ENCODE data around the gene OARD1.
A peak's percentile ranks its signal among the peaks of the same experiment; 100 is the strongest.

OARD1 gene

DNA sequence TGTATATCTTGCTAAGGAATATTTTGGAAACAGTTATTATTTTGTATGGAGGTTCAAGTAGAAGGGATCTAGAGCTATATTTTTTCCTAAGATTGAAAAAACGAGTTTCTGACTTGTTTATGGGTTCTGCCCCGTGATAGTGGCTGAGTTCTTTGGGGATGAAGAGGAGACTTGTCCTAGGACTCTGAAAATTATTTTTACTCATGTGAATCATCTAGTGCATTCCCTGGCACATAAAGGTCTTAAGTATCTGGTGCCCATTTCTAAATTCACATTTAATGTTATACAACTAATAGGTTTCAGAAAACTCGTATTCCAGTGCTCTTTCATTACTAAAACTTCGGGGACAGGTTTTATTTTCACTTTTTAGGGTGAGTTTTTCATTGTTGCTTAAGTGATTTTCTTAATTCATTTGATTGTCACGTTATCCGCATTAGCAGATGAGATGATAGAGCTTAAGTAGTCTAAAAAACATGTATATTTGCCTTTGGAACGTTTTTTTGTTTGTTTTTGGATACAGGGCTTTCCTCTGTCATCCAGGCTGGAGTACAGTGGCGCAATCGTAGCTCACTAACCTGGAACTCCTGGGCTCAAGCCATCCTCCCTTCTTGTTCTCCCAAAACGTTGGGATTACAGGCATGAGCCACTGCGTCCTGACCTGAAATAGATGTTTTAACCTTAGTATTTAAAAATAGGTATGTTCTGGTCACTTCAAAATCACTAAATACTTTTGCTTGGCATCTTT is 2.7 kb upstream of the OARD1 start:
- DNase-seq (ENCODE audit: low read depth), result no peak

DNA sequence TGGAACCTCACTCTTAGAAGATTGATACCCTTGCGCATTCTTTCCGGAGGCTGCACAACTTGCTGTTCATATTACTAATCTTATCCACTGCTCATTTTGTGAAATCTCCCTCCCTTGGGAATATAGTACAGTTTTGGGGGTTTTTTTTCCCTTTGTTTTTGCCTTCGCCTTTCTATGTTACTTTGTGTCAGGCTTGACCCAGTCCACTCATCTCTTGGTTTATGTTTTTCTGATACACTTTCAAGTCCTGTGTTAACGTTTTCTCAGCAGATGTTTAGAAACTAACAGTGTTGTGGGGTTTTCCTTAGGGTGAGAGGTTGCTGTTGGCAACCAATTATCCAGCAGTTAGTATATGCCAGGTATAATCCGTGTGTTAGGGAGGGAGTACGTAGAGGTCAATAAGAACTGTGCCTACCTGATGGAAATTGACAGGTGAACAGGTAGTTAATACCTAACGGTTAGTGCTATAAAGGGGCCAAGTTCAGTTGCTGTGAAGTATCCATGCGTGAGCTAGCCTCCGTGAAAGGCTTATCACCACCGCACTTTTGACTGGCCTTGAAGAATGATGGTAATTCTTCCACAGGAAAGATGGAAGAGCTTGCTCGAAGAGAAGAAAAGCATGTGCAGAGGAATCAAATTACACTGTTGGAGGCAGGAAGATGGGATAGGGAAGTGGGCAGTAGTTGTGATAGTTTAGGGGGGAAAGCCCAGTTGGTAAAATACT is 2.0 kb upstream of the OARD1 start:
- peak; percentile 44 for DNase-seq (ENCODE audit: low read depth)

DNA sequence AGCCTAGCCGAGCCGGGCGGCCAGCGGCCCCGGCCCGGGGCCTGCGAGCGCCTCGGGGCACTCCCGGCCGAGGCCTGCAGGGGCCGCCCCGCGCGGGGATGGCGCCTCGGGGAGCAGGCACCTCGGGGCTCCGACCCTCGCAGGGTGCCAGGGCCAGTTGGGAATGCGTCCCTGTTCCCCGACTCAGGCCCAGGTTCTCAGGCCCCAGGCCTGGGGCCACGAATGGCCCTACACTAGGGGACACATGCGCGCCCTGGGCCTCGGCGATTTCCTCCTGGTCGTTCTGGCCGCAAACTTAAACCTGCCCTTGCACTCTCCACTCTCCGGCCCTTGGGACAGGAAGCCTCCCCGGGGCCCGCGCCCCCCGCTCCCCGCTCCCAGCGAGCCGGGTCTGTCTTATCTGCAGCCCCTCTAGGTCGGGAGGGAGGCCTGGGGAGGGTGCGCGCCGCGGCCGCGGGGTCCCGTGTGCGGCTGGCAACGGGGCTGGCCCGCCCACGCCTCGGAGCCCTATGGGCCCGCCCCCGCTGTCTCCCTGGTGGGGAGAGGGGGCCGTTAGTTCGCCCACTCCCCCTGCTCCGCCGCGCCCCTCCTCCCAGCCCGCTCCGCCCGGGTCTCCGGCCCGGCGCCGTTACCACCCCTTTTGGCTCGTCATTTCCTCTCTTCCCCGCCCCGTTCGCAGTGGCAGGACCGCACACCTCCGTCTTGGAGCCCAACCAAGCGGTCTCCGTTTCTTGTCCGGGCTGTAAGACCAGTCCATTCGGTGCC is 1.2 kb upstream of the OARD1 start:
- DNase-seq (ENCODE audit: low read depth), result peak; percentile 77

DNA sequence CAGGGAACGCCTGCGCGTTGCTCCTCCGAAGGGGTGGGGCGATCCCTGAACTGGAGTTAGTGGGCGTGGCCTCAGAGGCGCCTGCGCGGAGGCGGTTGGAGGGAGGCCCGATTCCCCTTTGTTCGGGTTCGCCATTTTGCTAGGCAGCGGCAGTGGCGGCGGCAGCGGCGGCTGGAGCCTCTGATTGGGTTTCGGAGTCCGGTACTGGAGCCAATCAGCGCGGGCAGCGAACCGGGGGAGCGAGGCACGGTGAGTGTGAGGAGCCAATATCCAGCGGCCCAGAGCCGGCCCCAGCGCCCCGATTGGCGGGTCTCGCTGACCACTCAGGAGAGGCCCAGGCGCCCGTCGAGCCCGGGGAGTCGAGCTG is 663 bp upstream of the OARD1 start, which contains the start of gene NFYA:
Gene NFYA (plus strand): TSS at position 139 of the 367 bp plus-strand sequence. CDS start 6,116 bp downstream, outside the sequence.
- DNase-seq (ENCODE audit: low read depth), result no peak

DNA sequence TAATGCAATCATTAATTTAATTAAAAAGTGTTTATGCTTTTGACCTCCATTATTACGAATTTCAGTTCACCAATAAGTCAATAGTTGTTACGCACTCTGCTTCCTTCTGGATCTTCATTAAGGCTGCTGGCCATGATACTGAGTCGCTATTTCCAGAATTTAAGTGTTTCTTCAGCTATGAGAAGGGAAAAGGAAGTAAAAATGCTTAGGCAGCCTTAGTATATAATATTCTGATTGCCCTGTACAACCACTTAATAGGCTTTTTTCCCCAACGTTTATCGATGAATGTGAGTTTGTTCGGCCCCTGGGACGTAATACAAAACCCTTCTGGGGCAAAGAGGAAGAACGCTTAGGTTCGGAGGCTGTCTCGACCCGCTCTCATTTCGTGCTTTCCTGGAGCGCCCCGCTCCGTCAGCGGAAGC is 644 bp downstream of the OARD1 start:
- no peak for DNase-seq (ENCODE audit: low read depth)

DNA sequence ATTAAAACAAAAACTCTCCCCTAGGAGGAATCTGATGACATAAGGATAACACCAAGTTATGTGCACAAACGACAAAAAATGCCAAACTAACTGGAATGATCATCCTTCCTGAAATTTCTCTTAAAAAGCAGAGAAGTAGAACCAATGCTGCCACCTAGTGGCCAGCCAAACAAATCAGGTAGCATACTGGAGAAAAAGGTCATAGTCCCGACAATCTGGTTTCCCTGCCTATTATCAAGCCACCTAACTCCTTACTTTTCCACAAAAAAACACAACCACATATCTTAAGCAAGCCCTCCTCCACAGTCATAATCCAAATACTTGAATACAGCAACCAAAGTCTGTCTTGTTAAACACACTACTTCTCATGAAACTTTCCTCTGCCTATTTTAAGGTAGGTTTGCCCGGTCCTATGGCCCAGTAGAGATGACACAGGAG is 5.3 kb downstream of the OARD1 start:
- DNase-seq (ENCODE audit: low read depth), result peak; percentile 80

DNA sequence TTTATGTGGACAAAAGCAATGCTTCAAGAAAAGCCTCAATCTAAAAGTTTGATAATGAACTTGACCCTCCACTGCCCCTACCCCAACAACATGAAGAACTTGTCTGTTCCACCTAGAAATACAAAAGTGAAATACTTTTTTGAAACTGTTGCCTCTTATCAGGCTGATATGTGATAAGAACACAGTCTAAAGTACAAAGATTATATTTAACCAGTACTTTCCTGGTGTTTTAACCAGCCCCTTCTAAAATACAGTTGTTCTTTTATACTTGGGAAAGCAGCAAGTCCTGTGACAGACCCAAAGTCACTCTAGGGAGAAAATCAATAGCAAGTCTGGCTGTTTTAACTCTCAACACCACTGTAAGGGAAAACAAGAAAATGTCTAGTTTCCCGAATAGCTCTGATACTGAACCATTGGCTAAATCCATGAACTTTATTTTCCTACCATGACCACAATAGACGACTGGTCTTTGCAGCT is 6.6 kb downstream of the OARD1 start:
- no peak for DNase-seq (ENCODE audit: low read depth)

DNA sequence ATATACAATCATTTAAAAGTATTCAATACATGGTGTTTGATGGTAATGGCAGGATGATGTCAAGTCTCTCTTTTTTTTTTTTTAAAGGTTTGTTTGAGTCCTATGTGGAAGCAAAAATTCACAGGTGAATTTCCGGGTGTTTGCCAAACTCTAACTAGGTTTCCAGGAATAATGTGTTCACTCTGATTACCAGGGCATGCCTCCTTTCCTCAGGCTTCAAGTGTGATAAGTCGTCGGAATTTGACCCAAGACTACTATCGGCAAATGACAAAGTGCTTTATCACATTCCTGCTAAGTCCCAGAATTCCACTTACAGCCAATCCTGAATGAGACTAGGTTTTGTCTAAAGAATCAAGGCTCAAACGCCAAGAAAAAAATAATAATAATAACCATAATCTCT is 7.3 kb downstream of the OARD1 start:
- no peak for DNase-seq (ENCODE audit: low read depth)

DNA sequence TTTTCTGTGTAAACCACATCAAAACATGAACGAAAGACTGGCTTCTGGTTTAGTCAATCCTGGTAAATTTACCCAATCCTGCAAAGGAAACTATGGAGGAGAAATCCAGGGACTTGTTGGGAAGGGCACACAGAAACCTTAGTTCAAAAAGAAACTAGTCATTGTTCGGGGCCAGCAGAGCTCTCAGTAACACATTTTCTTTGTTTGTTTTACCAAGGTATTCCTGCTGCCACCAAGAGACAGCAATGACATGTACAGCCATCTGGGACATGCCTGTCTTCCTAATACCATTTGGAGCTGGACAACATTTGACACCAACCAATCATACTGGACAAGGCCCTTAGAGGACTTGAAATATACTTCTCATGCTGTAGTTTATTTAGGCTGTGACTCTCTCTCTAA is 8.3 kb downstream of the OARD1 start:
- DNase-seq (ENCODE audit: low read depth), result no peak

DNA sequence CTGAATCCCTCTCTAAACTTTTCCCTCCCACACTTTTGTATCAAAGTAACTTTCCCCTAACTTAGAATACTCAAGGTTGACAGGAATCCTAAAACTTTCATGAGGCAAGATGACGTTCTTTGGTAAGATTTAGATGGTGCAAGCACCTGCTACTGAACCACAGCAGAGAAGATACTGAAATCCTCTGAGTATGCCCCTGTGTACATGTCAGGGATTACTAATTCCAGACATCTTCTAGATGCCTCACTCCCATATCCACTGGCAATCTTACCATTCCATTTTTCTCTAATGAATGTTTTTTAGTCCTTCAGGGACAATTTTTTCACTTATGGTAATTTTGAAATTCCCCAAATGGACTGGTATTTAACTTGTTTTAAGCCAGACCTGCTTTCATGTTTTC is 10.1 kb downstream of the OARD1 start:
- DNase-seq (ENCODE audit: low read depth), result no peak

DNA sequence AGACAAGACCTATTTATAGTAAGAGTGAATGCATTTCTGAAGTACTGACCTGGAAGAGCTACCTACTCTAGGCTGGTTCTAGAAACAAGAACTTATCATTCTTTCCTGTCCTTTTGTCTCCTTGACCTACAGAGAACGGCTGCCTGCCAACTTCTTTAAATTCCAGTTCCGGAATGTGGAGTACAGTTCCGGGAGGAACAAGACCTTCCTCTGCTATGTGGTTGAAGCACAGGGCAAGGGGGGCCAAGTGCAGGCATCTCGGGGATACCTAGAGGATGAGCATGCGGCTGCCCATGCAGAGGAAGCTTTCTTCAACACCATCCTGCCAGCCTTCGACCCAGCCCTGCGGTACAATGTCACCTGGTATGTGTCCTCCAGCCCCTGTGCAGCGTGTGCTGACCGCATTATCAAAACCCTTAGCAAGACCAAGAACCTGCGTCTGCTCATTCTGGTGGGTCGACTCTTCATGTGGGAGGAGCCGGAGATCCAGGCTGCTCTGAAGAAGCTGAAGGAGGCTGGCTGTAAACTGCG is 10.9 kb downstream of the OARD1 start:
- DNase-seq (ENCODE audit: low read depth), result no peak

DNA sequence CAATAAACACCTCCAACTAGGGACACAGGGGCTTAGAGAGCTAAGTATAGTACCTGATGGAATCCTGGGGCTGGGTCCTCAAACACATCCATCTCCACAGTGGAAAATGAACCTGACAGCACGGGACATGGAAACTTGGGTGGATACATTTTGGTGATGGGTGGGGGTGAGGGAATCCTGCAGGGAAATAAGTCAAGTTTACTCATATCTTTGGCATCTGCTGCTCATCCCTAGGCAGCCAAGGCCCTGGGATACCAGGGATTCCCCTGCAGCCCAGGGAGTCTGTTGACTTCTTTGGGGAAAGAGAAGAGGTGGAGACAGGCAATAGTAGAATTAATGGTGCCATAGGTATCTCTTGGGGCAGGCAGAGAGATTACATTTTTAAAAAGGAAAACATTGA is 12.6 kb downstream of the OARD1 start:
- DNase-seq (ENCODE audit: low read depth), result peak; percentile 41

DNA sequence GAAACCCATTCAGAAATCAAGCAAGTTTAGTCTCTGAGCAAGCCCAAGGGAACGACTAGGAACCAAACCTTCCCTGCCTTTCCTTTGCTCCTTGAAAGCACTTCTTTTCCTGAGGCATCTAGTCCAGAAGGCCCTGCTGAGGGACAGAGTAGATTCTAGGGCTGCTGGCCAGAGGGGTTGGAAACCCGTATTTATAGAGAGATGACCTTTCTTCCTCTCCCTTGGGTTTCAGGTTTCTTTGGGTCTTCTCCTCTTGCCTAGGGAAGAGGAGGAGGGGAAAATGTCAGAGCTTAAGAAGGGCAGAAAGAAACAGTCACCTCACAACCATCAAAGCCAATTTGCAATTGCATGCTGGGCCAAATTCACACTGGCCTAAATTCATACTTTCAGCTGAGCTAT is 13.4 kb downstream of the OARD1 start:
- no peak for DNase-seq (ENCODE audit: low read depth)

DNA sequence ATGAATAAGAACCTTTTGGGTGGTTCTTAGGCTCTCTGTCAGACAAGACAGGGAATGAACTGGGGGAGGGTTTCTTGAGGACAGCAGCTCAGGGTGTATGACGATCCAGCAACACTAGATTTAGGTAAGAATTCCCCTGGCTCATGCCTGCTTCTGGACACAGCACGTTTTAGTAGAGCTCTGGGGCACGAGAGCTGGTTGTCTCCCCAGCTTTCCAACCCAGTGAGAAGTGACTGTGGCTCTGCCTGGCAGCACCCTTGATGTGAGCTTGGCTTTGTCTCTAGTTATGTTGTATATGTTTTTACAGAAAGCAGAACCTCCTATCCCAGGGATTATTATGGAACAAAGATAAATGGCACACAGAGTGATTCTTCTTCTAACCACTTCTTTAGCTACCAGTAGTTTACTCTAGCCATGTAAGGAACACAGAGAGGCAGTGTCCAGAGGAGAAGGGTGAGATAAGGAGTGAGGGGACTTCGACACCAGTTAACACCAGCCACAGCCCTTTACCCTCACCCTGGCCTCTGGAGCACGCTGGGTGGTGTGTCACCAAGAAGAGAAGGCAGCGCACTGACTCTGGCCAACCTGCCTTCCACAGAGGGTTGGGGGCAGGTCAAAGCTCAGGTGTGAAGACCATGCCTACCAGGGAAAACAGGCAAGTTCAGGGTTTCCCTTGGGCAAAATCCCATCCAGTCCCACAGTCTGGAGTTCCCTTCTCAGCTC is 15.2 kb downstream of the OARD1 start:
- no peak for DNase-seq (ENCODE audit: low read depth)

DNA sequence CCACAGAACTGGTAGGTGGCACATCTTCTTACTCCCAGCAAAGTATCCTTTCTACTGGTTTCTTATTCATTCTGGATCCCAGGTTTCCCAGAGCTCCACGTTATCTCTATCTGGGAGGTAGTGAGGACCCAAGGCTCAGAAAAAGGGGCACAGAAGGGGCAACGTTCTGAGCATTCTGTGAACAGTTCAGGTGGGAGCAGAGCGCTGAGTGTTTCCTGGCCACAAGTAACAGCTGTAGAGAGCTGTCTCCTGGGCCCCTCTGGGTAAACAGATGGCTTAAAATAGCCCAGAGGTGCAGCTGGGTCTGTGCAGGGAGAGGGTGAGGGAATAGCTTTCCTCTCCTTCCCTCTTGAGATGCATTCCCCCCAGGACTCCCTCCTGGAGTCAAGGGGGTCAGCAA is 17.0 kb downstream of the OARD1 start:
- no peak for DNase-seq (ENCODE audit: low read depth)

DNA sequence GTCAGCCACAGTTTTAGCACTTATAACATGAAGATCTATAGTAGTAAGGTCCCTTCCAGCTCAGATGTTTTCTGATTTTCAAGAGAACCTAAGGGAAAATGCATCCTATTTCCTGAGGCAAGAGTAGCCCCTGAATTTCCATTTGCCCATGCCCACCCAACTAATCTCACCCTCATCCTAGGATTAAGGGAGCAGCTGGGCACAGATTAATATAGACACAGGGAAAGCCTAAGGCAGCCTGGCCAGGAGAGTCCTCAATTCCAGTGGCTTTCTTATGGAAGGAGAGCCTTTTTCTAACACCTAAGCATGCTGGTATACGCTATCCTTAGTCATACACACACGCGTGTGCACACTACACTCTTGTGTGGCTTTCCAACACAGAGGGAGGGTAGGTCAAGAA is 17.6 kb downstream of the OARD1 start:
- no peak for DNase-seq (ENCODE audit: low read depth)

DNA sequence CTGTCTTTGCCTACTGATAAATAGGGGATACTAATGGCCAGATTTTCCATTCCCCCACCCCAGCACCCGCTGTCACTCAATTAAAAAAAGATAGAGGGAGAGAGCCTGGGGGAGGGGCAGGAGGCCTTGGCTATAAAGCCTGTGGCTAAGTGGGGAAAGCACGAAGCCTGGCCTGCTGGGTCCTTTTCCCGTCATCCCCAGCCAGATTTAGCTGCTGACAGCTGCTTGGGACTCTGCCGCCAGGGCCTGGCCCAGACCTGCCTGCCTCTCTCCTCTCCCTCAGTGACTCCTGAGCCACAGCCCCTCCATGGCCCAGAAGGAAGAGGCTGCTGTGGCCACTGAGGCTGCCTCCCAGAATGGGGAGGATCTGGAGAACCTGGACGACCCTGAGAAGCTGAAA is 19.1 kb downstream of the OARD1 start, which contains the start of gene APOBEC2:
Gene APOBEC2 (plus strand): TSS at position 162 of the 400 bp plus-strand sequence. CDS start 146 bp downstream, at position 308.
- no peak for DNase-seq (ENCODE audit: low read depth)

DNA sequence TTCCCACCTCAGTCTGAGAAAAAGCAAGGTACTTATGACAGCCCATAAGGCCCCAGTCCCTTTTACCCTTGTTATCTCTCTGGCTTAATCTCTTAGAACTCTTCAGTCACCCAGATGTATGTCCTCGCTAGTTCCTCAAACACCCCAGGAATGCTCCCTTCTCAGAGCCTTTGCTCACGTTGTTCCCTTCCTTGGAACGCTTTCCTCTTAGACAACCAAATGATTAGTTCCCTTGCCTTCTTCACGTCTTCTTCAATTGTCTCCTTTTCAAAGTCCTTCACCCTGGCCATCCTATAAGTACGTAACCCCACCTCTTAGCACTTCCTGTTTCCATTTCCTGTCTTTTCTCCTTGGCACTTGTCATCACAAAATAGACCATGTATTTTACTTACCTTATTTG is 20.3 kb downstream of the OARD1 start:
- no peak for DNase-seq (ENCODE audit: low read depth)

DNA sequence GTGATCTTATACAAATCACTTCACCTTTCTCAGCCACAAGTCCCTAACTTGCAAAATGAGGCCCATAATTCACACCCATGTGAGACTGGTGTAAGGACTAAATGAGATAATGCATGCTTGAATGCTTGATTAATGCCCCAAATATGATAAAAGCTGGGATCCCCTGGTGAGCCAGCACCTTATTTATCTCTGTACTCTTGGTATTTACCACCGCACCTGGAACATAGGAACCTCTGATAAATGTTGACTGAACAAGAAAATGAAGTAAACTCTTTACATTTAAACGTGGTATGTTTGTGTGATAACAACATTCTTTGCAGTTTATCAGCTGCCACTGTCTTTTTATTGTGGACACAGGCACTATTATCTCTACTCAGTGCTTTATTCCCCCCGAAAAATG is 21.6 kb downstream of the OARD1 start:
- DNase-seq (ENCODE audit: low read depth), result no peak

DNA sequence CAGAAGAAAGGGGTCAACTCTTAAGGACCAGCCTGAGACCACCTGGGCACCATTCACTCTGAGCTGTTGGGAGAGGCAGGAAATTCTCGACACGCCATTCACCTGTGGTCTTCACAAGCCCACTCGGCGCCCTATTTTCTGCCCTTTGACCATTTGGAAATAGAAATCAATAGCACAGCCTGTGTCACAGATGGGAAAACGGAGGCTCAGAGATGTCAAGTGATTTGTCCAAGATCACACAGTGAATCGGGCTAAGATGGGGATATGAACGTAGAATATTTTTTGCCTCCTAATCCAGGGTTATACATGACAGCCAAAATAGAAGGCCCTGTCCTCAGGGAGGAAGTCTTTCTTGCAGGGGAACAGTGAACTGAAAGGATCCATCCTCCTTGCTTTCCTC is 22.2 kb downstream of the OARD1 start:
- no peak for DNase-seq (ENCODE audit: low read depth)

DNA sequence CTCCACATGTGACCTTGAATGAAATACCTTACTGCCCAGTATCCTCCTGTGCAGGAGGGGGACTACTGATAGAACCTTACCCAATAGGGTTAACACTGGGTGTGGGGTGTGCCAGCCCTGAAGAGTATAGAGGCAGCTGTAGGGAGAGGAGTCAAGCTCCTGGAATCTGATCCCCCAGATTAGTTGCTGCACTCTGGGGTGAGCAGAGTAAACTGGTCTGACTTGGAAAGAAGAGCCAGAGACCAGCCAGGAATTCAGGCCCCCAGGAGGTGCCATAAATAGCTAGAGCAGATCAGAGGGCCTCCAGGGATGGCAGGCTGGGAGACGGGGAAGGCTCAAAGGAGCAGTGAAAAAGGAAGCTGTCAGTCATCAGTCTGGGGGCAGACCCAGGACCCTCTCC is 22.6 kb downstream of the OARD1 start:
- peak; percentile 34 for DNase-seq (ENCODE audit: low read depth)

Measured in iris pigment epithelial cell (primary cell).